KOPT-K1 (cell line): ENCODE results near the gene OVCH2.
"Not testable (repeated sequence)": the region's sequence is repeated elsewhere in the genome, so short reads cannot be mapped to it uniquely, and the experiment has no call there.

Experiments
- H3K27ac ChIP-seq: fragments of 200-600 bp; sonication (generic); 2 replicates; pipeline ENCODE4 v1.5.1; 2016; ENCODE audit warnings: antibody characterized with exemption, mild to moderate bottlenecking, low read depth, low read length; ENCODE audit not compliant: poor library complexity, severe bottlenecking
- H3K36me3 ChIP-seq: fragments of 200-600 bp; sonication (generic); 2 replicates; pipeline ENCODE4 v1.5.1; 2017; ENCODE audit warnings: antibody characterized with exemption, mild to moderate bottlenecking, low read length, moderate library complexity; ENCODE audit not compliant: insufficient read depth
- H3K9me3 ChIP-seq: fragments of 200-600 bp; sonication (generic); 2 replicates; pipeline ENCODE4 v1.5.1; 2017; ENCODE audit warnings: antibody characterized with exemption, low read length, mild to moderate bottlenecking; ENCODE audit not compliant: insufficient read depth, poor library complexity, severe bottlenecking

Gene OVCH2

DNA sequence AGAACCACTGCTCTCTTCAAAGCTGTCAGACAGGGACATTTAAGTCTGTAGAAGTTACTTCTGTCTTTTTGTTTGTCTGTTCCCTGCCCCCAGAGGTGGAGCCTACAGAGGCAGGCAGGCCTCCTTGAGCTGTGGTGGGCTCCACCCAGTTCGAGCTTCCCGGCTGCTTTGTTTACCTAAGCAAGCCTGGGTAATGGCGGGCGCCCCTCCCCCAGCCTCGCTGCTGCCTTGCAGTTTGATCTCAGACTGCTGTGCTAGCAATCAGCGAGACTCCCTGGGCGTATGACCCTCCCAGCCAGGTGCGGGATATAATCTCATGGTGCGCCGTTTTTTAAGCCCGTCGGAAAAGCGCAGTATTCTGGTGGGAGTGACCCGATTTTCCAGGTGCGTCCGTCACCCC lies 42.7 kb downstream of the OVCH2 start:
- not testable (repeated sequence) for H3K27ac ChIP-seq, H3K9me3 ChIP-seq, H3K36me3 ChIP-seq

DNA sequence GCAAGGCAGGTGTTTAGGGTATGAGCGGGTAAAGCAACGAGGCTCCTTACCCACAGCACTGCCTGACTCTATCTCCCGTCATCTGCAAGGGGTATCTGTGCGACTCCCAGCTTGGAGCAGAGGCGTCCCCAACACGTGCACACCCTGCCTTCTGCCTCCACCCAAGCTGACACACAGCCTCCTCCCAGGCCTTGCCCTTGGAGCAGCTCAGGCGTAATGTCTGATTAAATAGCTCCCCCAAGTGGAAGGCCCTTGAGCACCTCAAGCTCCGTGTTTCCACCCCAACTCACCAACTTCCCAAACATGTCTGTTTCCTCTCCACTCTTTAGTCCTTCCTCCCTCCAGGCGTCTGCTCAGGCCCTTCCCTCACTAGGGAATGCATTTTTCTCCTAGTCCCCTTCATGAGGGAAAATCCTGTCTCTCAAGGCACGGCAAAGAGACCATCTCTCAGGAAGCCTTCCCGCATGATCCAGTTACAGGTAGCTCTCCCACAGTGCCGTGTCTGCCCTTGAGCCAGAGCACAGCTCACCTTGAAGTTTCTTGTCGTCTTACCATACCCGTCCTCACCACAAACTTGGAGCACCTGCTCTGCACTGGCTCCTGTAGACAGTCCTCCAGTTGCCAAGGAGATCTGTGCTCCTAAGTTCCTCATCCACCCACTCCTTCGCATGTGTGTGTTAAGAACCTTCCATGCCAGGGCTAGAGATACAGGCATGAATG lies 48.8 kb downstream of the OVCH2 start:
- Histone ChIP-seq H3K27ac (no peak overlapping the region), H3K36me3 (no peaks in the 10 kb centered on the region), H3K9me3 (no peaks in the 10 kb centered on the region)

DNA sequence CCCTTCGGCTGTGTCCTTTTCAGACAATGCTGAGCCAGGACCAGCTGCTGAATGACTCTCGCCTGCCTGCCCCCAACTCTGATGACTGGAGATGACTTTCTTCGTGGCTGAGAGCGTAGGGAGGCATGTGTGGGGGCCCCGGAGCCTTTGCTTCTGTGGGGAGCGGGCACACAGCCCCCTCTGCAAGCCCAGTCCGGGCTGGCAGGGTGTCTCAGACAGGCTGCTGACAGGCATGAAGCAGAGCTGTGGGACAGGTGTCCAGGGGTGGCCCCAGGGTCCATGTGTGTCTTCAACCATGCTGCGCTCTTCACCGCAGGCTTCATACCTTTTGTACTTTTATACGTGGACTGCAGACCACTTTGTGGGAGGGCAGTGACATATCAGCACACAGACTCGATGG lies 49.6 kb downstream of the OVCH2 start:
- Histone ChIP-seq H3K36me3 (no peaks in the 10 kb centered on the region), H3K9me3 (no peaks in the 10 kb centered on the region), H3K27ac (no peak overlapping the region)

- Histone ChIP-seq H3K9me3 (no peaks in the 10 kb centered on the region), H3K27ac (no peak overlapping the region), H3K36me3 (no peaks in the 10 kb centered on the region)
Measured at GRCh38 chr11:7655253-7656217, 50.7 kb downstream of the OVCH2 start.

DNA sequence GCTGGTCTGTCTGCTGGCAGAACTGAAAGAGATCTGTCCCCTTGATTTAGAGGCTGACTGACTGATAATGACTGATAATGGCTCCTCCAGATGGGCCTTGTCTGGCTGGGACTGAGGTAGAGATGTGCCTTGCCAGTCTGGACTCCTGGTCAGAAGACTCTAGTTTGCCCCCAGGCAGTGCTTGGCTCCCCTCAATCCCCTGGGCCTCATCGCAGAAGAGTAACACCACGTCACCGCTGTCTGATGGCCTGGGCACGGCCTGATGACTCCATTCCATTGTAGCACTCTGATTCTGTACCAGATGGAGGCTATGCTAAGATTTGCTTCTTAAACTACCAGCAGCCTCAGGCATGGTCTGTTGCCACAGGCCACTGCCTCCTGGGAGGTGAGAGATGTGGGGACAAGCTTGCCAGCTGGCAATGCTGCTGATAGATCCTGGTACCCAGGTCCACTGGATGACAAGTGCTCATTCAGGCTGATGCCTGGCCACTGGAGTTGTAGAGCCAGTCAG lies 52.0 kb downstream of the OVCH2 start:
- Histone ChIP-seq H3K27ac (no peak overlapping the region), H3K9me3 (no peaks in the 10 kb centered on the region), H3K36me3 (no peaks in the 10 kb centered on the region)

- Histone ChIP-seq H3K9me3 (no peaks in the 10 kb centered on the region), H3K27ac (no peak overlapping the region), H3K36me3 (no peaks in the 10 kb centered on the region)
Measured at GRCh38 chr11:7651700-7652099, 54.6 kb downstream of the OVCH2 start.

DNA sequence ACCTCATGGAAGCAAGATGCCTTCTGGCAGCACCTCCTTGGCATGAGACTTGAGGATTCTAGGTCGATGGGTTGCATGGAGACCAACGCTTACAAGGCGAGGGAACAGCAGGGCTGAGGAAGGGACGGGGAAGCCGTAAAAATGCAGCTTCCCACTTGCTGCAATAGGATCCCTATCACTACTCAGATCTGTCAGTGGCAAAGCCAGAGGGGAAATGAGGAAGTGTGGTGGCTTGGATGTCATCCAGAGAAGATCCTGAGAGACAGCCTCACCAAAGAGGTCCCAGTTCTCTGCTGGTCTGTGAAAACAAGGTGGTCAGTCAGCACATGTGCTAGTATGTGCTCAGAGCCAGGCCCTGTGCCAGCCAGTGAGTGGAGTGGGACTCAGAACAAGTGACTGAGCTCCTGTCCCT lies 55.1 kb downstream of the OVCH2 start:
- H3K9me3 ChIP-seq: no peaks in the 10 kb centered on the region
- no peaks in the 10 kb centered on the region for H3K36me3 ChIP-seq

GRCh38 chr11:7648264-7648663 lies 58.0 kb downstream of the OVCH2 start:
- Histone ChIP-seq H3K9me3 (no peaks in the 10 kb centered on the region), H3K27ac (no peak overlapping the region), H3K36me3 (no peaks in the 10 kb centered on the region)

More for the DNA sequence above, 55.1 kb downstream of the OVCH2 start:
- H3K27ac ChIP-seq: no peak overlapping the region

DNA sequence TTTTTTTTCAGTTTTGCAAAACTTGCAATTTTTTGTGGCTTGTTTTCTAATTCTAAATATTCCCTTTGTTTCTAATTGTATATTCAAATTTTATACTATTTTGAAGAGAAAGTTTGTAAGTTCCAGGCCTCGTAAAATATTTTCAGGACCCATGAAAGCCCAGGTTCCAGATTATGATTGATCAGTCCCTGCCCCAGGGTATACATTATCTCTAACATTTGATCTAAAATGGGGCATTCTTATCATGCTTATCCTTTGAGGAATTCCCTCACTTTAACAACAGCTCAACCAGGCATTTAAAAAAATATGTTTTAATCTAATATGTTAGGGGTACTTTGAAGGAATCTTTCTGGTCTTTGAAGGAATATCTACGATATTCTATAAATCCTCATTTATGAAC lies 59.4 kb downstream of the OVCH2 start:
- no peak overlapping the region for H3K27ac ChIP-seq
- H3K36me3 ChIP-seq: no peaks in the 10 kb centered on the region

GRCh38 chr11:7645206-7645605 lies 61.1 kb downstream of the OVCH2 start:
- Histone ChIP-seq H3K36me3 (no peaks in the 10 kb centered on the region), H3K27ac (no peak overlapping the region), H3K9me3 (no peaks in the 10 kb centered on the region)

More for the DNA sequence above, 59.4 kb downstream of the OVCH2 start:
- no peaks in the 10 kb centered on the region for H3K9me3 ChIP-seq

DNA sequence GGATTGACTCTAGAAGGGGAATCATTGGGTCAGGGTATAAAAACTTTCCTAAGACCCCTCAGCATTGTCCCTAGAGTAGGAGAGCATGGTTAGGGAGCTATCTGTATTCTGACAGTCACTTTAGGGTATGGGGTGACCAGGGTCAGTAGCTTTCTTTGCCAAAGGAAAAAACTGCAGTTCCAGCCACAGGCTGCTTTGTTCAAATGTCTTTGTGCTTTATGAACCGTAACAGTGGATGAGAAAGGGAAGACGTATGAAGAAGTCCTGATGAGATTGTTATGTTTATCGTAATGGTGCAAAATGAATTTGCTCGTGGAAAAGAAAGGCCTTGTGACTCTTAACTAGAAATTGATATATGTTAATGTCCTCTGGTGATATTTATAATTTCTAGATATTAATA lies 63.0 kb downstream of the OVCH2 start:
- no peaks in the 10 kb centered on the region for H3K36me3 ChIP-seq
- no peak overlapping the region for H3K27ac ChIP-seq
- H3K9me3 ChIP-seq: no peaks in the 10 kb centered on the region

- Histone ChIP-seq H3K9me3 (no peaks in the 10 kb centered on the region), H3K27ac (no peak overlapping the region), H3K36me3 (no peaks in the 10 kb centered on the region)
Measured at GRCh38 chr11:7642747-7643146, 63.5 kb downstream of the OVCH2 start.

GRCh38 chr11:7640816-7641215 lies 65.5 kb downstream of the OVCH2 start:
- Histone ChIP-seq H3K9me3 (no peaks in the 10 kb centered on the region), H3K36me3 (no peaks in the 10 kb centered on the region), H3K27ac (no peak overlapping the region)

DNA sequence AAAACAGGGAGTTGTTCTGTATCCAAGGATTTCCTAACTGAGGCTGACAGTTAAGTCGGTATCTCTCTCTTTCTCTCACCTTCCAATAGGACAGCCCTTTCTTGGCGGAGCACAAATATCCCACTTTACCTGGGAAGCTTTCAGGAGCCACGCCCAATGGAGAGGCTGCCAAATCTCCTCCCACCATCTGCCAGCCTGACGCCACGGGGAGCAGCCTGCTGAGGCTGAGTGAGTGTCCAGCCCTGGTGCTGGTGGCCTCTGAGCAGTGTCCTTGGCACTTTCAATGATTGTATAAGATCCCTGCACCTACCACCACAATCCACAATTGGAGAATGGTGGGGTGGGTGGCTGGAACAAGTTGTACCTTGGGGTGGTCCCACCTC lies 66.6 kb downstream of the OVCH2 start:
- no peak overlapping the region for H3K27ac ChIP-seq
- H3K36me3 ChIP-seq: no peaks in the 10 kb centered on the region
- no peaks in the 10 kb centered on the region for H3K9me3 ChIP-seq
